GM12878 (cell line): Measurements from ENCODE around the gene RPS6KA5. TPM values are rescaled to one million over a fixed set of nuclear protein-coding genes. Genes with fewer than 3 reads are reported as not detected.

ENCODE experiments used
- ATAC-seq: fragments of 200-7000 bp; cut with Tn5 transposase; 3 replicates; pipeline ENCODE4 v1.9.1; 2020; ENCODE audit warnings: mild to moderate bottlenecking, moderate library complexity
- BruUV-seq: library from RNA; stranded (reverse); fragments of 400-500 nt; replicated peaks from 2 replicates; lab custom pipeline; 2021; lab: Mats Ljungman, UMichigan
- CTCF ChIA-PET: fragments of 300-600 bp; sonication (Branson Sonifier 250); formaldehyde crosslinking; extraction: SDS; loops from one replicate; lab custom pipeline; 2021; ENCODE audit warnings: inconsistent platforms; lab: Yijun Ruan, JAX
- POLR2A ChIA-PET: fragments of 350-600 bp; formaldehyde crosslinking; extraction: SDS; loops from one replicate; lab custom pipeline; 2021; ENCODE audit warnings: inconsistent platforms; lab: Charles Lee
- RAD21 ChIA-PET: fragments of 300-600 bp; sonication (Branson Sonifier 250); formaldehyde crosslinking; loops from one replicate; lab custom pipeline; 2023; ENCODE audit warnings: antibody characterized with exemption; ENCODE audit not compliant: unreplicated experiment; lab: Charles Lee
- SMC1A ChIA-PET: fragments of 300-600 bp; sonication (Branson Sonifier 250); formaldehyde crosslinking; loops from one replicate; lab custom pipeline; 2023; ENCODE audit not compliant: unreplicated experiment, uncharacterized antibody; lab: Charles Lee
- DNase-seq: peaks from one replicate; pipeline ENCODE4 v3.0.0-alpha.2; 2011; ENCODE audit warnings: low read depth, low spot score
- FAIRE-seq: peaks from 3 replicates; lab custom pipeline; 2011; peaks lifted over from hg19 to GRCh38; lab: Jason Lieb, UNC
- H2AFZ ChIP-seq: 2 replicates; pipeline ENCODE4 v1.6.0; 2011; ENCODE audit warnings: low read depth, low read length, control low read depth; ENCODE audit not compliant: control insufficient read depth
- H3K27ac ChIP-seq: 2 replicates; pipeline ENCODE4 v1.5.1; 2011; ENCODE audit warnings: control low read depth; ENCODE audit not compliant: control insufficient read depth, insufficient read depth
- H3K27me3 ChIP-seq, 2 experiments: replicated peaks in 1 of 2; 2 replicates each; pipeline versions ENCODE4 v1.6.0 to v1.6.1; 2011; ENCODE audit warnings: low read length in 1 of 2; ENCODE audit not compliant: control insufficient read depth in 2 of 2, insufficient read depth in 2 of 2
- H3K36me3 ChIP-seq, 2 experiments: 2 replicates each; pipeline ENCODE4 v1.5.1; 2011; ENCODE audit warnings: low read length in 1 of 2; ENCODE audit not compliant: control insufficient read depth in 2 of 2, insufficient read depth in 2 of 2
- H3K4me1 ChIP-seq: 2 replicates; pipeline ENCODE4 v1.6.1; 2011; ENCODE audit warnings: mild to moderate bottlenecking, low read length, moderate library complexity, mixed read lengths; ENCODE audit not compliant: control insufficient read depth, insufficient read depth
- H3K4me2 ChIP-seq: 2 replicates; pipeline ENCODE4 v1.6.0; 2011; ENCODE audit warnings: control low read depth; ENCODE audit not compliant: control insufficient read depth, insufficient read depth
- H3K4me3 ChIP-seq: fragments of 200-600 bp; sonication (generic); 2 replicates; pipeline ENCODE4 v1.5.1; 2016
- H3K79me2 ChIP-seq: 2 replicates; pipeline ENCODE4 v1.6.0; 2011; ENCODE audit warnings: low read length; ENCODE audit not compliant: control insufficient read depth, insufficient read depth
- H3K9ac ChIP-seq: 2 replicates; pipeline ENCODE4 v1.8.0; 2011; ENCODE audit warnings: low read length, control low read depth, mixed read lengths; ENCODE audit not compliant: control insufficient read depth, insufficient read depth
- H3K9me3 ChIP-seq: replicated peaks from 3 replicates; pipeline ENCODE4 v1.5.1; 2011; ENCODE audit warnings: mild to moderate bottlenecking, low read length; ENCODE audit not compliant: control insufficient read depth, insufficient read depth
- H4K20me1 ChIP-seq: 2 replicates; pipeline ENCODE4 v1.6.0; 2011; ENCODE audit not compliant: control insufficient read depth, insufficient read depth
- ATF7 ChIP-seq: fragments of 450-650 bp; IDR thresholded peaks from 2 replicates; pipeline ENCODE4 v1.6.1; 2016; ENCODE audit warnings: low read depth, mild to moderate bottlenecking
- BHLHE40 ChIP-seq, 2 experiments: fragments of 450-650 bp in 1 of 2; IDR thresholded peaks; 2 replicates each; pipeline ENCODE4 v1.6.1; 2011 to 2017; ENCODE audit warnings: low read depth in 2 of 2, borderline replicate concordance in 1 of 2, improper control_type of control experiment in 1 of 2, low read length in 1 of 2, mild to moderate bottlenecking in 1 of 2
- E2F4 ChIP-seq: IDR thresholded peaks from 2 replicates; pipeline ENCODE4 v1.6.1; 2012; ENCODE audit warnings: low read depth, low read length, improper control_type of control experiment
- KAT2A ChIP-seq: conservative IDR thresholded peaks from 2 replicates; pipeline ENCODE4 v1.6.1; 2011; ENCODE audit warnings: low read depth, low read length; ENCODE audit not compliant: control insufficient read depth
- KLF5 ChIP-seq: fragments of 450-650 bp; IDR thresholded peaks from 2 replicates; pipeline ENCODE4 v1.6.1; 2014; ENCODE audit warnings: mild to moderate bottlenecking; ENCODE audit not compliant: partially characterized antibody
- POLR2AphosphoS5 ChIP-seq: IDR thresholded peaks from 2 replicates; pipeline ENCODE4 v1.6.1; 2011; ENCODE audit warnings: mild to moderate bottlenecking, low read length, inconsistent platforms
- RELA ChIP-seq: fragments of 450-650 bp; IDR thresholded peaks from 2 replicates; pipeline ENCODE4 v1.8.0; 2014; ENCODE audit warnings: borderline replicate concordance; ENCODE audit not compliant: partially characterized antibody
- USF2 ChIP-seq: IDR thresholded peaks from 2 replicates; pipeline ENCODE4 v1.6.1; 2011; ENCODE audit warnings: low read depth, low read length, improper control_type of control experiment, borderline replicate concordance
- ZNF687 ChIP-seq: fragments of 450-650 bp; IDR thresholded peaks from 2 replicates; pipeline ENCODE4 v1.6.1; 2017; ENCODE audit warnings: mild to moderate bottlenecking, moderate library complexity
- WGBS: methylation state at CpG from one replicate; pipeline ENCODE4 v1.1.6; 2016; ENCODE audit warnings: low lambda C conversion rate; ENCODE audit not compliant: insufficient replicate concordance, insufficient coverage; ENCODE audit errors: missing lambda C conversion rate; 5-methylcytosine and 5-hydroxymethylcytosine counted together
- in situ Hi-C: fragments of 300-500 bp; cut with MboI; formaldehyde crosslinking; loops from 9 replicates; pipeline ENCODE4 v1.14.3; 2018; ENCODE audit warnings: mixed read lengths
- intact Hi-C: fragments of 100-400 bp; cut with micrococcal nuclease; formaldehyde crosslinking; loops from one replicate; pipeline ENCODE4 v1.14.2; 2022; ENCODE audit not compliant: unreplicated experiment
- polyA plus RNA-seq, 11 experiments: library from polyadenylated mRNA; depleted of rRNA in 4 of 11; unstranded in 6 of 11; stranded (reverse) in 5 of 11; fragments of >200 nt; fragmentation: Nextera tagmentation in 4 of 11; fragmentation: Illumina TruSeq in 1 of 11; extraction: Ambion mirVana in 4 of 11; extraction: Trizol in 1 of 11; gene quantifications; 1 replicate in 1 of 11; 2 replicates in 10 of 11; pipeline versions ENCODE4 v1.2.1 to v1.2.3, GENCODE V29; 2011 to 2016; ENCODE audit warnings: inconsistent platforms in 2 of 11, missing spikeins in 2 of 11, low read depth in 1 of 11
- total RNA-seq, 4 experiments: library from RNA; depleted of rRNA in 3 of 4; stranded (reverse); fragments of >200 nt in 3 of 4; fragmentation: Illumina TruSeq in 1 of 4; extraction: Trizol in 1 of 4; gene quantifications; 2 replicates each; pipeline versions ENCODE4 v1.2.1 to v1.2.3, GENCODE V29; 2013 to 2021

The RPS6KA5 gene
- total and polyA plus RNA-seq, 10 of the 15 experiments (the other 5 are each of a cell fraction or from before 2014, with no cell fraction given), result 1.4 to 7.0 (median 3.7) TPM

GRCh38 chr14:90966493-90966892 lies 93.9 kb downstream of the RPS6KA5 start:
- ATAC-seq, result no peak
- Histone ChIP-seq H2AFZ (no peak overlapping the region), H3K4me2 (no peak overlapping the region), H3K36me3 (no peaks in the 10 kb centered on the region), H3K4me1 (peaks cover 13% of the 10 kb centered on the region), H3K27ac (no peak overlapping the region), H4K20me1 (no peaks in the 10 kb centered on the region), H3K9ac (no peak overlapping the region), H3K9me3 (no peaks in the 10 kb centered on the region), H3K79me2 (no peaks in the 10 kb centered on the region), H3K27me3 (no peaks in the 10 kb centered on the region), H3K4me3 (no peak overlapping the region)
- WGBS, result 67% methylated on average over 3 of the region's 3 CpGs
- intact Hi-C loops, result loop anchor here (5.0 kb wide), 1 partner anchor 59 kb away; no protein-coding TSS in a partner anchor
- in situ Hi-C loops, result no loop called here
- RAD21 ChIA-PET, result interaction anchor here (0.6 to 1.2 kb wide), 2 partner anchors 32 to 64 kb away, joined by 3 read pairs; no protein-coding TSS in a partner anchor
- CTCF ChIA-PET, result interaction anchor here (1.1 to 1.7 kb wide), 4 partner anchors 11 to 206 kb away, joined by 3 to 8 read pairs (median 4); no protein-coding TSS in a partner anchor
- POLR2A ChIA-PET, result no interaction called here
- DNase-seq, result no peak
- FAIRE-seq, result no peak
- TF ChIP-seq E2F4 (no peak), POLR2AphosphoS5 (no peak), RELA (no peak), KLF5 (no peak), ATF7 (no peak), USF2 (no peak), ZNF687 (no peak), KAT2A (no peak), BHLHE40 (IDR thresholded peaks at IDR 0.05; ENCODE audit: borderline replicate concordance in 1 of 2, low read depth in 2 of 2, low read length in 1 of 2) (no peak)
- SMC1A ChIA-PET, result interaction anchor here (0.9 to 1.9 kb wide), 10 partner anchors 10 to 210 kb away, joined by 3 to 6 read pairs (median 4); no protein-coding TSS in a partner anchor
- no TSS peak for BruUV-seq
